Hematopoietic multipotent progenitor cell treated with erythropoietin and hydrocortisone succinate and interleukin-3 and kit ligand, for 4 days (in vitro differentiated cells): ENCODE measurements around the gene PREX1.
"Not testable (repeated sequence)": the region's sequence is repeated elsewhere in the genome, so short reads cannot be mapped to it uniquely, and the experiment has no call there.

Experiments used
- DNase-seq: peaks from one replicate; pipeline ENCODE4 v3.0.0-alpha.2; 2015

The PREX1 gene

DNA sequence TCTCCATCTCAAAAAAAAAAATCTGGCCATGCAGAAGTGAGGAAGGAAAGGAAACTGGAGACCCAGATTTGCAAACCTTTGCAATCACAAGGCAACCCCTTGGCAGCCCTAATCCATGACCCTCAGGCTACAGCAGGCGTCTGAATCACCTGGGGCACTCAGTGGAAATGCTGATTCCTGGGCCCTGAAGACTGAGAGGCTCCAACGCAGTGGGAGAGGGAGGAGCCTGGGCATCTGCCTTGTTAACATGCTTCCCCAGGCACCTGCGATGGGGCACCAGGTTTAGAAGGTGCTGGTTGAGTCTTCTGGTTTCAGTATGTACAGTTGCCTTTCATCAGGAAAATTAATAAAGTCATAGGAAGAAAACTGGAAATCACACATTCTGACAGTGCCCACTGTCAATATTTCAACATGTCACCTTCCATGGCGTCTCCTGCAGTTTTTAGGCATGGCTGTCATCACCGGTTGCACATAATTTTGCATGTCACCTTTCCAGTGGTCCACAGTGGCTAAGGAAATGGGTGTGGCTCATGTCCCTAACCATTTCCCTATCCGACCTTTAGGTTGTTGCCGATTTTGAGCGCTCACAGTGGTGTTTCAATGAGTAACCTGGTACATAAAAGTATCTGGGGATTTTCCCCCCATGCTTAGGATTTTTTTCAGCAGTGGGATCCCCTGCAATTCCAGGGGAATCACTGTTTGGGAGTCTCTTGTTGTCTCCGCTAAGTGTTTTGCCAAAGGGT, 56.9 kb downstream of the PREX1 start:
- no peak for DNase-seq

DNA sequence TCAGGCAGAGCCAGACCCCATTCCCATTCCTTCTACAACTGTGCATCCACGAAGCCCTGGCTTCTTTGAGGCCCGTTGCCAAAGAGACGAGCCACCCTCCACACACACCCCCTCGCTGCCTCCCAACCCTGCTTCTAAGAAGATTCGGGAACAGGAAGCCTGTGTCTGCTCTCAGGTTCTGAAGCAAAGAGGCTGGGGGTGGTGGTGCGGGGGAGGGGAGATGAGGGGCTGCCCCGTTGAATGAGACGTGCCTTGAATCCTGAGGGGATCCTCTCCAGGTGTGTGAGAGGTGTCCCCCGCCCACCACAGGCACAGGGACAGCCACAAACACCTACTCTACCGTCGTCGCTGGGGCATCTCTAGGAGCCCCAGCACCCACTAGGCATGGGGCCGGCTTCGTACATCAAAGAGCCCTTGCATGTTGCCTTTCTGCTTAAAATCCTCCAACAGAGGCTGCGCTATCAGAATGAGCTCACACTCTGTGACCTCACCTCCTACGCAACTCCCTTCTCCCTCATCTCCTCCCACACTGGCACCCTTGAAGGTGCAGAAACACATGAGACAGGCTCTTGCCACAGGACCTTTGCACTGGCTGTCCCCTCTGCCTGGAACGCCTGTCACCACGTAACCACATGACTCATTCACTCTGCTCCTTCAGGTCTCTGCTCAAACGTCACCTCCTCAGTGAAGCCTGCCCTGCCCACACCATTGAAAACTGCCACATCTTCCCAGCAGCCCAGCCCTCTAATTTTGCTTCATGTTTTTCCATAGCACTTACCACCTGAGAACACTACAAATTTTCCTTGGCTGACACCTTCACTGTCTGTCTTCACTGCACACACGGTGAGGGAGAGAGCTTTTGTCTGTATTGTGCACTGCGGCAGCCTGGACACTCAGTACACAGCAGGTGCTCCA, 58.5 kb downstream of the PREX1 start:
- DNase-seq = peak; percentile 66

DNA sequence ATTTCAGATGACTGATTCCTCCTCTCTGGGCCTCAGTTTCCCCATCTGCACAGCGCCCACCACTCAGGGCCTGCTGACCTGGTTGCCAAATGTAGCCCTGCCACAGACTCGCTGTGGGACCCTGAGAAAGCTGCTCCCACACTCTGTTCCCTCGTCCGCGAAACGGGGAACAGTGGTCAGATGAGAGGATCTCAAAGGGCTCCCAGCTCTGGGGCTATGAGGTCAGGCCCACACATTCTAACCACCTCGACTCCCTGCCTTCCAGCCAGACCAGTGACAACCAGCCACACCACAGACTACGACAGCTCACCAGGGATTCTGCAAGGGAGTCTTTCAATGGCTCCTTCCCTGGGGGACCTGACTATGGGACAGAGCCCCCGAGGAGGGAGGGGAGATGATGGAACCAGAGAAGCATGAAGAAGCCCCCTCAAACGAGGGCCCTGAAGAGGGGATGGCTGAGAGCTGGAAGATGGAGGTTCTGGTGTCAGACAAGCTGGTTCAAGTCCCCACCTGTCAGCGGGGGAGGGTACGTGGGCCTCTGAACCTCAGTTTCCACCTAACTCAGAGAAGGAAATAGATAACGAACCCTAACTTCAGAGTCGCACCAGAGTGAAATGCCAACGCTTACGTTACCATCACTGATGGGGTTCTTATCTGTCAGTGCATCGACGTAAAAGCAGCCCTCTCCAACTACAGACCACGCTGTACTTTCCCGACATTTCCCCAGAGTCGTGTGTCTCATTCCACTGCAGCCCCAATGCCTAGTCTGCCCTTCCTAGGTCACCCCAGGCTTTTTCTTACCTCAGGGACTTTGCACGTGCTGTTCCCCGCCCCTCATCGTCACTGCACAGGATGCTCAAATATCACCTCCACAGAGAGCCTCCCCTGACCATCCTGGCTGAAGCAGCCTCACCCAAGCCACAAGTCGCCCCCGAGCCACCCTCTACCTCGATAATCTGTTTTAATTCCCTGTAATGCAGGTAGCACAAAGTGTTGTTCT, 60.5 kb downstream of the PREX1 start:
- no peak for DNase-seq

DNA sequence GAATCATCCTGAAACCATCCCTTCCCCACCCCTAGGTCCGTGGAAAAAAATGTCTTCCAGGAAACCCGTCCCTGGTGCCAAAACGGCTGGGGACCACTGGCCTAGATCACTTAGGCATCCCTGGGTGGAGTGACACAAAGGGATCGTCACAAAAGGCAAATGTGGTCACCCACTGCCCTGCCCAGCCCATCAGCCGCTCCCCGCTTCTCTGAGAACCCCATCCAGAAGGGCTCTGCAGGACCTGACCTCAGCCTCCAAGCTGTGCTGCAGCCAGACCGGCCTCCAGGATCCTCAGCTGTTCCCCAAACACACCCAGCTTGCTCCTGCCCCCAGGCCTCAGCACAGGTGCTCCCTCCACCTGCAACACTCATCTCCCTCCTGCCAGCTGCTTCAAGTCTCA, 61.6 kb downstream of the PREX1 start:
- no peak for DNase-seq

DNA sequence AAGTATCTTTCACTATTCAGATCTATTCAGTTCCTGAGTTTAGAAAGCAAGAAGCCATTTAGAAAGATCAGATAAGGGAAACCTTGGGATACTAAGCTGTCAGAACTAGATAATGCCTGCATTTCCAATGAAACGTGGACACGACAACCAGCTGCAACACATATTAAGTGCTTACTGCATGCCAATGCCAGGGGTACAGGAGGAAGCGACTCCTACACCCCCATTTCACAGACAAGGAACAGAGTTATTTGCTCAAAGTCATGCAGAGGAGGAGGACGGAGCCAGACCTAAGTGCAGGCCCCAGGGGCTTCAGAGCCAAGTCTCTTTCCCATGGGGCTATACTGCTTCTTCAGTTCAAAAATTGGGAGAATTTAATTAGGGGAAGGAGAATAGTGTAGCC, 62.4 kb downstream of the PREX1 start:
- DNase-seq = no peak

DNA sequence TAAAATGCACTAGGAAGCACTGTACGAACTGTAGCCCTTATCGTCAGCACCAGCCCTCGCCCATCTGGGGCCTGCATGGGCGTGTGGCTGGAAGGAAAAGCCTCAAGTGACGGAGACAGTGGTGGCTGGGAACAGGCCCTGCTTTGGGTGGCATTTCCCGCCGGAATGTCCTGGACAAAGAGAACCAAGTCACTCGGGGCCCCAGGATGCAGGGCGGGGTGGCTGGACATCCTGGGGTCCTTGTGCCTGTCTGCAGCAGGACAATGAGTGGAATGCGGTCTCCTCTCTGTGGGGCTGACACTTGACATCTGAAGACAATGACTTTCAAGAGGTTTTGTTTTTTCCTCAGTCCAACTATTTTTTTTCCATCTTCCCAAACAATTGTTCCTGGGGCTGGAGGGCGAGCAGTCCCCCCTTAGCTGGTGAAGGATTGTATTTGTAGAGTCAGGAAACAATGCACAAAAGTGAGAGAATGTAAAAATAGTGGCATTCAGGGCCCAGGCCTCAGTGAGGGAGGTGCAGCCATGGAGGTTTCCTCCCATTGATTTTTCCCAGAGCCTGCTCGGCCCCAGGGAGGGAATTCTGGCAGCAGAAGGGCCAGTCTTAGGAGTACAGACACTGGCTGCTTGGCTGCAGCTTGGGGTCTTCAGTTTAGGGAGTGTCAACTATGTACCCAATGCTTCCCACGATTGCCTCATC, 64.4 kb downstream of the PREX1 start:
- DNase-seq = peak; percentile 84

DNA sequence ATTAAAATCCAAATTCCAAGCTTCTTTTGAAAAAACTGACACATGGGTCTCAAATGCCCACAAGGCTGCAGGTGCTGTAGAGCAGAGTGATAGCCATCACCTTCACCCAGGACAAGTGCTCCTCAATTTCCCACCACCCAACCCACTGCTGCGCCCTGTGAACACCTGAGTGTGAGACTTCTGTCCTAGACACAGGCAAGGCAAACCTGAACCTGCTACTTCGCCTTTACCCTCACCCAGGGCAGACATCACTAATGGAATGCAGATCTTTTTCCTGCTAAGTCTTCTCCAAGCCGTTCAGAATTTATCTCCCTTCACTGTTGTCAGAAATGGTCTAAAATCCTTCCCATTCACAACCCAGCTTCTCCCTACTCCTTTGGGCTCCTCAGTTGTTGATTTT, 65.9 kb downstream of the PREX1 start:
- DNase-seq = no peak

DNA sequence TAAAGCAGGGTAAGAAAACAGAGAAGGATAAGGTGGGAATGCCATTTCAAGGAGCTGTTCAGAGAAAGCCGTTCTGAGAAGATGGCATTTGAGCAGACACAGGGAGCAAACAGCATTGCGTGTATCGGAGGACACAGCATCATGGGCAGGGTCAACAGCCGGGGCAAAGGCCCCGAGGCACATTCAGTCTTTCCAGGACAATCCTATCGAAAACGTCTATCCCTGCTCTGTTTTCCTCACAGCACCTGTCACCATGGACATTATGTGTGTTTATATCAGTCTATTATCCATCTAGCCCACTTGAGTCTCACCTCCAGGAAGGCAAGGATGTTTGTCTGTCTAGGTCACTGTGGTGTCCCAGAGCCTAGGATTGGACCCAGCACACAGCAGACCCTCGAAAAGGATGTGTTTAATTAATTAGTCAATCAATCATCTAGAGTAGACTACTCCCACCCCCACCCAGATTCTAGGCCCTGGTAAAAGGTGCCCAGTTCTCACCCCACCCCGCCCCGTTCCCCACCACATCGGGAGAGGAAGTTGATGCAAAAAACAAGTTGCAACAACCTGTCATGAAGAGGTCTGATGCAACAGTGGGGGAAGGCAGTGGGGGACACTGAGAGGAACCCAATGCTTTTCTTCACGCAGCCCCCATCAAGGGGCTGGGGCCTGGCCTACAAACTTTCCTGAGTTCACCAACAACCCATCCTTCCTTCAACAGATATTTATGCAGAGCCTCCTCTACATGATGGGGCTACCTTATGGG, 66.6 kb downstream of the PREX1 start:
- peak; percentile 86 for DNase-seq

DNA sequence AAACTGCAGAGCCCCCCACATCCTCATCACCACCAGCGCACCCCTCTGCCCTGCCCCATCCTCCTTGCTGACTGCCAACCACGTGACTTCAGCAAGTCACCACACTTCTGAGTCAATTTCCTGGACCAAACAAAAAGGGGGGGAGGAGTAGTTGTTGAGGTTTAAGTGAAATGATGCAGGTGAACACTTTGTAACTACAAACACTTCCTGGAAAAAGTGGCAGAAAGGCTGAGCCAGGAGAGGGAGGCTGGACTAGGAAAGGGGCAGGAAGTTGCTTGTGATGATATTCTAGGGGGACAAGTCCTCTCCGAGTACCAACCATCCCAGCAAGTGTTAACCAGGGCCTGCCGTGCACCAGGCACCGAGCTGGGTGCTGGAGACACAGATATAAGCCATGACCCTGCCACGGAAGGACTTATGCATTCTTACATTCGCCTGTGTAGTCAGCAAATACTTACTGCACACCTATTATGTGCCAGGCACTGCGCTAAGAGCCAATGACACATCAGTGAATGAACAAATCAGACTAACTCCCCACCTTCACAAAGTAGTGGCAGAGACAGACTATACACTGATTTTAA, 67.3 kb downstream of the PREX1 start:
- peak; percentile 81 for DNase-seq

DNA sequence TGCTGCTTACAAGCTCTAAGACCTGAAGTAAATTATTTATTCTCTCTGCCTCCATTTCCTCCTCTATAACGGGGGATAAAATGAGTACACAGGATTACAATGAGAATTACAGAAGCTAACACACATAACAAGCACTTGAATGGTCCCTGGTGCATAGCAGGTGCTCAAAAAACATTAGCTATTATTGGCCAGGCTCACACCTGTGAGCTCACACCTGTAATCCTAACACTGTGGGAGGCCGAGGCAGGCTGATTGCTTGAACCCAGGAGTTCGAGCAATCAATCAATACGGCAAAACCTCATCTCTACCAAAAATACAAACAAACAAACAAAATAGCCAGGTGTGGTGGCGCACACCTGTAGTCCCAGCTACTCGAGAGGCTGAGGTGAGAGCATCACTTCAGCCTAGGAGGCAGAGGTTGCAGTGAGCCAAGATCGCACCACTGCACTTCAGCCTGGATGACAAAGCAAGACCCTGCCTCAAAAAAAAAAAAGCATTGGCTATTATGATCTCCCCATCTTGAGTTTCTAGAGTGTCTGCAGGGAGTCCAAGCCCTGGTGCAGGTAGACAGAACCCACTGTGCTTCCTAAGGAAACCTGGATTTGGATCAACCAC, 68.1 kb downstream of the PREX1 start:
- no peak for DNase-seq

DNA sequence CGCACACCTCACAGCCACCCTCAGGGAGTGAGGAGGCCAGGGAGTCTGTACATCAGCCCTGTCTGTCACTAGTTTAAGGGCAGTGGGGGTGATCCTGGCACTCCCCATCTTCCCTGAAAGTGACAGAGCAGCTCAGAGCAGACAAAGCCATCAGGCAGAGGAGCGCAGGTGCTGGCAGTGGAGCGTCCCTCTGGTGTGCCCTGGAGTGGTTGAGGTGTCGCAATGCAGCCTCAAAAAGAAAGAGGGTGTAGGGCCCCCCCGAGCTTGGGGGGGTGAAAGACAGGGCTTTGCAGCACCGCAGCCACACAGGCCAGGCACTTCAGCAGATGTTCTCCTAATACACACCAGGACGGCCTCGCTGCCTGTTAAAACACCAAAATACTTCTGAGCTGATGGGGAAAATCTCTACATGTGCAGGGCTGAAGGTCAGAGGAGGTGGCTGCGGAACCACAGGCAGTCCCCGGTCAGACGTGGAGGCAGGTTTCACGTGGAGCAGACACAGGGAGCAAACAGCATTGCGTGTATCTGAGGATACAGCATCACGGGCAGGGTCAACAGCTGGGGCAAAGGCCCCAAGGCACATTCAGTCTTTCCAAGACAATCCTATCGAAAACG, 69.5 kb downstream of the PREX1 start:
- peak; percentile 60 for DNase-seq

DNA sequence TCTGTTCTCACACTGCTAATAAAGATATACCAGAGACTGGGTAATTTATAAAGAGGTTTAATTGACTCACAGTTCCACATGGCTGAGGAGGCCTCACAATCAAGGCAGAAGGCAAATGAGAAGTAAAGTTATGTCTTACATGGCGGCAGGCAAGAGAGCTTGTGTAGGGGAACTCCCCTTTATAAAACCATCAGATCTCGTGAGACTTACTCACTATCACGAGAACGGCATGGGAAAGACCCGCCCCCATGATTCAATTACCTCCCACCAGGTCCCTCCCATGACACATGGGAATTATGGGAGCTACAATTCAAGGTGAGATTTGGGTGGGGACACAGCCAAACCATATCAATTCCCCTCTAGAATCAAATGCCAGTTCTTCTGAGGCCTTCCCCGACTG, 71.0 kb downstream of the PREX1 start:
- not testable (repeated sequence) for DNase-seq

DNA sequence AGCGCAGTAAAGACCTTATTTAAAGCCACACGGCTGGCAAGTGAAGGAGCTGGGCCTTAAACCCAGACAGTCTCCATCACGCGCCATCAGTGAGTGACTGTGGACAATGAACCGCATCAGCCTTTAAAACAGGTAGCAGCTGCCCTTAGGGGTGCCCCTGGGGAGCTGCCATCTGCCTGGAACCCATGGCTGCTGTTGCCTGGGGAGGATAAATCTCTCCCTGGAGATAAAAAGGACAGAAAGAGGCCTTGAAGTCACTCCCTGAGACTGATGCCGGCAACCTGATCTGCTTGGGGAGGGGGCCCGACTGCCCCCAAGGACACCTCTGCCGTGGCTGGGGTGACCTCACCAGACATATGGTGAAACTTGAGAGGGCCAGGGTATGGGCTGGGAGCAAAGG, 73.5 kb downstream of the PREX1 start:
- no peak for DNase-seq

DNA sequence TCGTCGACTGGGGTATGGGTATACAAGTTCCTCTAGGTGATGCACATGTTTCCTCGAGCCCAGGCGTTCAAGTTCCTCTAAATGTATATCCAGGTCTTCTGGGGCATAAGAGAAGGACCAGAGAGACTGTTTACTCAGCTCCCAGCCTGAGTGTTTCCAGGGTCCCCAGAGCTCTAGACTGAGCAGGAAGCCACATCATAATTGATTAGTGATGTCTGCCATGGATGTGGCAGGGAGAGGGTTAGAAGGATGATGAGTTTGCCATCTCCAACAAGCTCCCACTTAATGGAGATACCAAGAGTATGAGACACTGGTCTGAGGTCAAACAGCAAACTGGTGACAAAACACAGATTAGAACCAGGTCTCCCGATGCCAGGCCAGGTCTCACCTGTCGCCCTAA, 74.8 kb downstream of the PREX1 start:
- no peak for DNase-seq

DNA sequence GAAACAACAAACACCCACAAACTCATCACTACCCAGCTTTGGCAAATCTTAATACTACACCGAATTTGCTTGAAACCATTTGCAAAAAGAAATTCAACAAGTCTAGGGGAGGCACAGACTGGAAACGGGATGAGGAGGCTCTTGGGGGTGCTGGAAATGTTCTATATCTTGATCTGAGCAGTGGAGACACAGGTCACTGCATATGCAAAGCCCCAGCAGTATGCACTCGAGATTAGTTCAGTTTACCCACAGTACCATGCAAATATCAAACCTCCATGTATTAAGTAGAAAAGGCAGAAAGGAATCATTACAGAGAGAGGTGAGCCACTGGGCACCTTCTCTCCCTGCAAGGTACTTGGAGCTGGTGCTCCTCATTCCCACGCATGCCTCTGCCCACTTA, 75.9 kb downstream of the PREX1 start:
- DNase-seq = no peak

DNA sequence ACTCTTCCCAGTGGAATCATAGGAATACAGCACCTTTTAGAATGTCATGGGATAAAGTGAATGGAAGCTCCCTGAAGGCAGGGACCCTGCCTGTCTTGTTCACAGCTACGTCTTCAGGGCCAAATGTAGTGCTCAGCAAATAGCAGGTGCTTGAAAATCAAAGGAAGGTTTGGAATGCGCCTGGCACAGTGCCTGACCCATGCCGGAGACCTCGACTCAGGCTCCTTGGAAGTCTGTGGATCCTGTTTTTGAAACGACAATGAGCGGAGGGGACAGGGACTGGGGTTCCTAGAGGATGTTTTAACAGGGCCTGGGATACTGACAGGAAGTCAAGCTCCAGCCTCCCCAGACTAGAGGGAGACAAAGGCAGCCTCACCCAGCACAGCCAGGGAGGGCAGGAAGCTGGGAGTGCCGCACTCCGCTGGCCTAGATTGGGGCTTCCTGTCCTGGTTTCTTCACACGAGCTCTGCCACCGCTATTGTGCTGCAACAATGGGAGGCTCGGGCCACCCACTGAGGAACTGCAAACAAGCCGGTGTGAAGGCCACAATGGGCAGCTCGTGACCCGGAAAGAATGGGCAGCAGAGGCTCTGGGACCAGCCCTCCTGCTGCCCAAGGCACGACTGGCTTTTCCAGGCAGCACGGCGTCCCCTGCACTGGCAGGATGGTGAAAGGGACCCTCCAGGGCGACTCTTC, 76.7 kb downstream of the PREX1 start:
- peak; percentile 83 for DNase-seq

DNA sequence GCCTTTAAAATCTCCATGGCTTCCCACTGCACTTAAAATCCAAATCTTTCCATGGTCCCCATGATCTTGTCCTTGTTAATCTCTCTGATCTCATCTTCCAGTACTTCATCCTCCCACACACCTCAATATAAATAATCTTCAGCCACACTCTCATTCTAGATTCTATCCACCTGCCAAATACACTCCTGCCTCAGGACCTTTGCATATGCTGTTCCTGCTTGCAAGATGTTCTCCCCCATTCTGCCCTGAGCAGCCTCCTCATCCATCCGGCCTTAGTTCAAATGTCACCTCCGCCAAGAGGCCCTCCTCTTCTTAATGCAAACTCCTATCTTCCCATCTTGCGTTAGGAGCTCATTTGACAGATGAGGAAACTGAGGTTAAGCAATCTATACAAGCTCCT, 77.4 kb downstream of the PREX1 start:
- no peak for DNase-seq

DNA sequence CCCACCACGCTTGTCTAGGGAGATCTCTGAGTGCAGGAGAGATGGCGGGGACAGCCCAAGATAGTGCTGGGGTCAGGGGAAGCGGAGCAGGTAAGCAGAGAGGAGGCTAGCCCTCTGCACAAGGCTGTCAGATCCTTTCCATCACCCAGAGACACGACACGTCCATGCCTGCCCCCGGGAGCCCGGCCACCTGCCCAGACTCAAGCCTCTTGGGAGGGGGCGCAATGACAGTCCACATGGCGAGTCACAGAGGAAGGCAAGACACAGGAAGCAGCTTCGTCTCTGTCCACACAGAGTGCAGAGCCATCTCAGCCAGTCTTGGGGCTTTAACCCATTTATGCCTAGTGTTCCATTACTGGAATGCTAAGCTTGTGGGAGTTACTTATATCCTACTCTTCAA, 78.4 kb downstream of the PREX1 start:
- DNase-seq = no peak

DNA sequence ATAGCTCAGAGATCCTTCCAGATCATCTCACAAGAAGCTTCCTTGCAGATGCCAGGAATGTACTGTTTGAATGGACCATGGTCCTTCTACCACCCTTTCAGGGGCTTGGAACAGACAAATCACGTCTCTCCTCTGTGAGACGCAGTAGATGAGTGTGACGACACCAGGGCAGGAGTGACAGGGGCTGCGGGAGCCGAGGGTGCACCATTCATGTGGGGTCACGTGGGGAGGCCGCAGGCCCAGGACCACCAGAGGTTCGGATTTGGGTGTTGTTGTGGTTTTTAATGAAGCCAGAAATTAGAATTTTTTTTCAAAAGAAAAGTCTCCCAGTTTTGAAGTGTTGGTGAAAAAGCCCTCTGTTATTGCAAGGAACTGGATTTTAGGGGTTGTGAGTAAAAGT, 79.2 kb downstream of the PREX1 start:
- DNase-seq = no peak
